BE2C (cell line): ENCODE measurements around the gene ANKRD33B.

Experiments
- DNase-seq: peaks from one replicate; pipeline ENCODE4 v3.0.0-alpha.2; 2020
- H3K27me3 ChIP-seq: fragments of 250-450 bp; sonication (Bioruptor Pico); 2 replicates; pipeline ENCODE4 v1.5.1; 2020; ENCODE audit warnings: mild to moderate bottlenecking
- H3K36me3 ChIP-seq: fragments of 250-450 bp; sonication (Bioruptor Pico); 2 replicates; pipeline ENCODE4 v1.5.1; 2020; ENCODE audit warnings: mild to moderate bottlenecking
- H3K4me1 ChIP-seq: fragments of 250-450 bp; sonication (Bioruptor Pico); 2 replicates; pipeline ENCODE4 v1.5.1; 2020
- H3K4me3 ChIP-seq: 2 replicates; pipeline ENCODE4 v1.5.1; 2011; ENCODE audit warnings: low read depth, low read length
- H3K9me3 ChIP-seq: fragments of 250-450 bp; sonication (Bioruptor Pico); 2 replicates; pipeline ENCODE4 v1.5.1; 2020
- CTCF ChIP-seq: IDR thresholded peaks from 2 replicates; pipeline ENCODE4 v1.5.1; 2012; ENCODE audit warnings: mild to moderate bottlenecking, low read depth, low read length

The ANKRD33B gene

GRCh38 chr5:10690460-10691440 lies 126.9 kb downstream of the ANKRD33B start:
- H3K4me1 ChIP-seq: peaks cover 11% of the 10 kb centered on the region
- H3K9me3 ChIP-seq: no peaks in the 10 kb centered on the region
- no peak for DNase-seq
- H3K36me3 ChIP-seq: no peaks in the 10 kb centered on the region
- H3K4me3 ChIP-seq: no peak overlapping the region
- no peaks in the 10 kb centered on the region for H3K27me3 ChIP-seq
- TF ChIP-seq CTCF: no peak

- no peaks in the 10 kb centered on the region for H3K9me3 ChIP-seq
- H3K4me3 ChIP-seq: no peak overlapping the region
- peaks cover 11% of the 10 kb centered on the region for H3K4me1 ChIP-seq
- no peak for TF ChIP-seq CTCF
- no peak for DNase-seq
- no peaks in the 10 kb centered on the region for H3K36me3 ChIP-seq
- no peaks in the 10 kb centered on the region for H3K27me3 ChIP-seq
Measured at GRCh38 chr5:10691826-10692785, 128.2 kb downstream of the ANKRD33B start.

- peak; percentile 91 for TF ChIP-seq CTCF
- H3K36me3 ChIP-seq: no peaks in the 10 kb centered on the region
- peak; percentile 80 for DNase-seq
- no peaks in the 10 kb centered on the region; the same call in none of the 2 replicates for H3K4me1 ChIP-seq
- H3K27me3 ChIP-seq: no peaks in the 10 kb centered on the region
- H3K4me3 ChIP-seq: no peak overlapping the region
- H3K9me3 ChIP-seq: no peaks in the 10 kb centered on the region
Measured at GRCh38 chr5:10695055-10695649, 131.3 kb downstream of the ANKRD33B start.

- TF ChIP-seq CTCF: no peak
- Histone ChIP-seq H3K9me3 (no peaks in the 10 kb centered on the region), H3K27me3 (no peaks in the 10 kb centered on the region), H3K4me1 (no peaks in the 10 kb centered on the region; the same call in 1 of the 2 replicates), H3K4me3 (no peak overlapping the region), H3K36me3 (no peaks in the 10 kb centered on the region)
- DNase-seq: no peak
Measured at GRCh38 chr5:10695759-10696543, 132.1 kb downstream of the ANKRD33B start.

- Histone ChIP-seq H3K4me3 (no peak overlapping the region), H3K4me1 (no peaks in the 10 kb centered on the region; the same call in 1 of the 2 replicates)
Measured at GRCh38 chr5:10699281-10699874, 135.5 kb downstream of the ANKRD33B start.

More at GRCh38 chr5:10699281-10699874, 135.5 kb downstream of the ANKRD33B start:
- no peak for DNase-seq
- Histone ChIP-seq H3K9me3 (no peaks in the 10 kb centered on the region), H3K27me3 (no peaks in the 10 kb centered on the region), H3K36me3 (no peaks in the 10 kb centered on the region)
- no peak for TF ChIP-seq CTCF
